ENCODE data around the gene AHRR. TPM values are rescaled to one million over a fixed set of nuclear protein-coding genes. Genes with fewer than 3 reads are reported as not detected.

The AHRR gene
- total RNA-seq, 2 experiments from 2014 or later, result 2.2 to 3.4 TPM

GRCh38 chr5:453725-454481 is 132.4 kb downstream of the AHRR start:
- CTCF ChIA-PET (ENCODE audit: unreplicated experiment), result no interaction called here
- TF ChIP-seq EZH2phosphoT487 (IDR thresholded peaks at IDR 0.05; ENCODE audit: borderline replicate concordance, low read depth, low read length), result no peak
- TF ChIP-seq, protein P1, sequence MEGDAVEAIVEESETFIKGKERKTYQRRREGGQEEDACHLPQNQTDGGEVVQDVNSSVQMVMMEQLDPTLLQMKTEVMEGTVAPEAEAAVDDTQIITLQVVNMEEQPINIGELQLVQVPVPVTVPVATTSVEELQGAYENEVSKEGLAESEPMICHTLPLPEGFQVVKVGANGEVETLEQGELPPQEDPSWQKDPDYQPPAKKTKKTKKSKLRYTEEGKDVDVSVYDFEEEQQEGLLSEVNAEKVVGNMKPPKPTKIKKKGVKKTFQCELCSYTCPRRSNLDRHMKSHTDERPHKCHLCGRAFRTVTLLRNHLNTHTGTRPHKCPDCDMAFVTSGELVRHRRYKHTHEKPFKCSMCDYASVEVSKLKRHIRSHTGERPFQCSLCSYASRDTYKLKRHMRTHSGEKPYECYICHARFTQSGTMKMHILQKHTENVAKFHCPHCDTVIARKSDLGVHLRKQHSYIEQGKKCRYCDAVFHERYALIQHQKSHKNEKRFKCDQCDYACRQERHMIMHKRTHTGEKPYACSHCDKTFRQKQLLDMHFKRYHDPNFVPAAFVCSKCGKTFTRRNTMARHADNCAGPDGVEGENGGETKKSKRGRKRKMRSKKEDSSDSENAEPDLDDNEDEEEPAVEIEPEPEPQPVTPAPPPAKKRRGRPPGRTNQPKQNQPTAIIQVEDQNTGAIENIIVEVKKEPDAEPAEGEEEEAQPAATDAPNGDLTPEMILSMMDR (conservative IDR thresholded peaks at IDR 0.05; ENCODE audit: low read length), result no peak
- Histone ChIP-seq H3K9me2 (ENCODE audit: insufficient read depth, low read length) (no peaks in the 10 kb centered on the region), H3K27ac (ENCODE audit: low read depth, low read length, poor library complexity, severe bottlenecking) (no peak overlapping the region), H2AFZ (ENCODE audit: low read length) (no peak overlapping the region), H3K9me3 (ENCODE audit: low read length) (peaks cover 18% of the 10 kb centered on the region; the same call in 1 of the 2 replicates), H3K4me3 (ENCODE audit: low read depth, low read length, poor library complexity, severe bottlenecking) (no peak overlapping the region), H3K4me2 (ENCODE audit: low read length) (no peak overlapping the region), H3K36me3 (ENCODE audit: insufficient read depth, low read length) (peaks cover 96% of the 10 kb centered on the region), H3K4me1 (ENCODE audit: insufficient read depth, low read length, poor library complexity, severe bottlenecking) (no peaks in the 10 kb centered on the region), H4K20me1 (ENCODE audit: insufficient read depth, low read length) (no peaks in the 10 kb centered on the region), H3K79me2 (ENCODE audit: insufficient read depth, low read depth, low read length) (peaks cover 4% of the 10 kb centered on the region; the same call in 1 of the 2 replicates)
- DNase-seq (ENCODE audit: low spot score), result no peak
- POLR2A ChIA-PET, result no interaction called here
- no TSS peak for BruUV-seq (replicated peaks)
- intact Hi-C loops (cut with micrococcal nuclease; ENCODE audit: unreplicated experiment), result no loop called here

DNA sequence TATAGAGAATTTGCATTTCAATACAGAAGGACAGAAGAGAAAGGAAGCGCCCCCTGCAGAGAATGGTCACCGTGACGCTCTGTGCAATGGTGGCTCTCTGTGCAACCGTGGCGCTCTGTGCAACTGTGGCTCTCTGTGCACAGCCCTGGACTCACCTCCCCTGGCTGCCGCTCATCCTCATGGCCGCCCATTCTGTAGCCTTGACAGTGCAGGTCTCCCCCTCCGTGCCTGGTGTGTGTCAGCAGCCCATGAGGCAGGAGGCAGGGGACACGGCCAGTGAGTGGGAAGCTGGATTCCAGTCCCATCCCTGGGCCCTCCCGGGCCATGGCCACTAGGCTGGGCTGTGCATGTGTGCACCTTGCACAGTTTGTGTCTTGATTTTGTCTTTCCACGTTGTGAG is 133.4 kb downstream of the AHRR start:
- peaks cover 4% of the 10 kb centered on the region; the same call in 1 of the 2 replicates for H3K79me2 ChIP-seq (ENCODE audit: insufficient read depth, low read depth, low read length)
- no peaks in the 10 kb centered on the region for H3K9me2 ChIP-seq (ENCODE audit: insufficient read depth, low read length)
- H4K20me1 ChIP-seq (ENCODE audit: insufficient read depth, low read length), result no peaks in the 10 kb centered on the region
- intact Hi-C loops (cut with micrococcal nuclease; ENCODE audit: unreplicated experiment), result no loop called here
- H3K4me1 ChIP-seq (ENCODE audit: insufficient read depth, low read length, poor library complexity, severe bottlenecking), result no peaks in the 10 kb centered on the region
- H3K27ac ChIP-seq (ENCODE audit: low read depth, low read length, poor library complexity, severe bottlenecking), result no peak overlapping the region
- H3K36me3 ChIP-seq (ENCODE audit: insufficient read depth, low read length), result peaks cover 96% of the 10 kb centered on the region
- ChIA-PET CTCF (ENCODE audit: unreplicated experiment) (no interaction called here), POLR2A (no interaction called here)
- no peak for DNase-seq (ENCODE audit: low spot score)
- no peak overlapping the region for H2AFZ ChIP-seq (ENCODE audit: low read length)
- H3K4me3 ChIP-seq (ENCODE audit: low read depth, low read length, poor library complexity, severe bottlenecking), result no peak overlapping the region
- peaks cover 18% of the 10 kb centered on the region; the same call in 1 of the 2 replicates for H3K9me3 ChIP-seq (ENCODE audit: low read length)
- no TSS peak for BruUV-seq (replicated peaks)
- TF ChIP-seq, protein P1 (conservative IDR thresholded peaks at IDR 0.05; ENCODE audit: low read length), result no peak
- no peak for TF ChIP-seq EZH2phosphoT487 (IDR thresholded peaks at IDR 0.05; ENCODE audit: borderline replicate concordance, low read depth, low read length)
- no peak overlapping the region for H3K4me2 ChIP-seq (ENCODE audit: low read length)

DNA sequence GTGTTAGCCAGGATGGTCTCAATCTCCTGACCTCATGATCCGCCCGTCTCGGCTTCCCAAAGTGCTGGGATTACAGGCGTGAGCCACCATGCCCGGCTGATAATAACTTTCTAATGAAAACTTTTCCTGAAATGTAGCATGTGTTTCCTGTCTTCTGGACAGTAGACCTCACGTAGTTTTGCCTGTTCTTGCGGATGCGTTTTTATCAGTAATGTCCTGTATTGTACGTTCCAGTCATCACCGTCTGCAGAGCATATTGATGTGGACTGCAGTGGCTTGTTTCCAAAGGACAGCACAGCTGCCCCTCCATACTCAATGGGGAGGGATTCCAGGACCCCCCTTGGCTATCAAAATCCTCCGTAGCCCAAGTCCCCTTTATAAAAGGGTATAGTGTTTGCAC is 134.3 kb downstream of the AHRR start:
- no peak overlapping the region for H3K27ac ChIP-seq (ENCODE audit: low read depth, low read length, poor library complexity, severe bottlenecking)
- CTCF ChIA-PET (ENCODE audit: unreplicated experiment), result no interaction called here
- BruUV-seq (replicated peaks), result no TSS peak
- no peak overlapping the region for H3K4me3 ChIP-seq (ENCODE audit: low read depth, low read length, poor library complexity, severe bottlenecking)
- no peak overlapping the region for H2AFZ ChIP-seq (ENCODE audit: low read length)
- H3K9me3 ChIP-seq (ENCODE audit: low read length), result peaks cover 18% of the 10 kb centered on the region; the same call in 1 of the 2 replicates
- POLR2A ChIA-PET, result no interaction called here
- peaks cover 95% of the 10 kb centered on the region for H3K36me3 ChIP-seq (ENCODE audit: insufficient read depth, low read length)
- H3K4me1 ChIP-seq (ENCODE audit: insufficient read depth, low read length, poor library complexity, severe bottlenecking), result no peaks in the 10 kb centered on the region
- intact Hi-C loops (cut with micrococcal nuclease; ENCODE audit: unreplicated experiment), result no loop called here
- H3K4me2 ChIP-seq (ENCODE audit: low read length), result no peak overlapping the region
- H4K20me1 ChIP-seq (ENCODE audit: insufficient read depth, low read length), result no peaks in the 10 kb centered on the region
- H3K79me2 ChIP-seq (ENCODE audit: insufficient read depth, low read depth, low read length), result peaks cover 4% of the 10 kb centered on the region; the same call in 1 of the 2 replicates
- H3K9me2 ChIP-seq (ENCODE audit: insufficient read depth, low read length), result no peaks in the 10 kb centered on the region
- TF ChIP-seq EZH2phosphoT487 (IDR thresholded peaks at IDR 0.05; ENCODE audit: borderline replicate concordance, low read depth, low read length), result no peak
- TF ChIP-seq, protein P1 (conservative IDR thresholded peaks at IDR 0.05; ENCODE audit: low read length), result no peak
- DNase-seq (ENCODE audit: low spot score), result no peak

Measured in OCI-LY7 (cell line).